ENCODE results near the gene MALRD1. TPM values are rescaled to one million over a fixed set of nuclear protein-coding genes. Genes with fewer than 3 reads are reported as not detected.

MALRD1 gene
- total RNA-seq, 4 donors from 2014 or later, result 0.94 to 4.5 (median 2.3) TPM; not detected in 1

- Histone ChIP-seq H3K27ac (no peak overlapping the region), H3K27me3 (no peaks in the 10 kb centered on the region), H3K9me3 (no peaks in the 10 kb centered on the region), H3K36me3 (no peaks in the 10 kb centered on the region), H3K4me1 (no peaks in the 10 kb centered on the region), H3K4me3 (replicated peaks in 1 of 3) (no peak overlapping the region)
- intact Hi-C loops (cut with DNase I), result no loop called here
- DNase-seq, result no peak
- TF ChIP-seq CTCF (IDR thresholded peaks at IDR 0.05) (no peak), POLR2A (IDR thresholded peaks at IDR 0.05) (no peak)
- 89 to 90% methylated on average over 5 of the region's 5 CpGs for WGBS, 2 donors
Observed at GRCh38 chr10:19461588-19461987, 413.0 kb downstream of the MALRD1 start.

GRCh38 chr10:19466709-19467108 lies 418.1 kb downstream of the MALRD1 start:
- Histone ChIP-seq H3K4me1 (no peaks in the 10 kb centered on the region), H3K27me3 (no peaks in the 10 kb centered on the region), H3K4me3 (replicated peaks in 1 of 3) (no peak overlapping the region), H3K27ac (no peak overlapping the region), H3K36me3 (no peaks in the 10 kb centered on the region), H3K9me3 (no peaks in the 10 kb centered on the region)
- TF ChIP-seq CTCF (IDR thresholded peaks at IDR 0.05) (no peak), POLR2A (IDR thresholded peaks at IDR 0.05) (no peak)
- 96 to 97% methylated on average over 6 of the region's 6 CpGs for WGBS, 2 donors
- intact Hi-C loops (cut with DNase I), result no loop called here
- no peak for DNase-seq

- Histone ChIP-seq H3K36me3 (no peaks in the 10 kb centered on the region), H3K4me3 (replicated peaks in 1 of 3) (no peak overlapping the region), H3K9me3 (no peaks in the 10 kb centered on the region), H3K4me1 (no peaks in the 10 kb centered on the region), H3K27me3 (no peaks in the 10 kb centered on the region), H3K27ac (no peak overlapping the region)
- intact Hi-C loops (cut with DNase I), result no loop called here
- no peak for DNase-seq
- TF ChIP-seq POLR2A (IDR thresholded peaks at IDR 0.05) (no peak), CTCF (IDR thresholded peaks at IDR 0.05) (no peak)
- WGBS, 2 donors, result 60 to 72% methylated on average over 1 of the region's 1 CpG
Observed at GRCh38 chr10:19468413-19468812, 419.8 kb downstream of the MALRD1 start.

- H3K9me3 ChIP-seq, result no peaks in the 10 kb centered on the region
- TF ChIP-seq POLR2A (IDR thresholded peaks at IDR 0.05) (no peak), CTCF (IDR thresholded peaks at IDR 0.05) (no peak)
- H3K27ac ChIP-seq, result no peak overlapping the region
- 0% methylated on average over 1 of the region's 1 CpG for WGBS, 2 donors
- intact Hi-C loops (cut with DNase I), result no loop called here
- no peaks in the 10 kb centered on the region for H3K4me1 ChIP-seq
- H3K4me3 ChIP-seq (replicated peaks in 1 of 3), result no peak overlapping the region
- no peaks in the 10 kb centered on the region for H3K36me3 ChIP-seq
- no peak for DNase-seq
- no peaks in the 10 kb centered on the region for H3K27me3 ChIP-seq
Observed at GRCh38 chr10:19469521-19469920, 420.9 kb downstream of the MALRD1 start.

GRCh38 chr10:19479854-19480253 lies 431.3 kb downstream of the MALRD1 start:
- H3K27me3 ChIP-seq, result no peaks in the 10 kb centered on the region
- H3K36me3 ChIP-seq, result no peaks in the 10 kb centered on the region
- 72 to 78% methylated on average over 4 of the region's 4 CpGs for WGBS, 2 donors
- TF ChIP-seq CTCF (IDR thresholded peaks at IDR 0.05) (no peak), POLR2A (IDR thresholded peaks at IDR 0.05) (no peak)
- no peak overlapping the region for H3K27ac ChIP-seq
- intact Hi-C loops (cut with DNase I), result no loop called here
- no peaks in the 10 kb centered on the region for H3K4me1 ChIP-seq
- no peak for DNase-seq
- H3K9me3 ChIP-seq, result no peaks in the 10 kb centered on the region
- H3K4me3 ChIP-seq (replicated peaks in 1 of 3), result no peak overlapping the region

All from thyroid gland (tissue), 4 donors.